D341Med (cell line): ENCODE results near the gene GVQW3.

Experiments
- DNase-seq: peaks from one replicate; pipeline ENCODE4 v3.0.0; 2012; ENCODE audit warnings: low spot score

The GVQW3 gene

GRCh38 chr11:76445121-76446084 lies 64.3 kb downstream of the GVQW3 start:
- DNase-seq, result peak; percentile 83

GRCh38 chr11:76448506-76448905 lies 67.4 kb downstream of the GVQW3 start:
- DNase-seq, result no peak

- DNase-seq, result no peak
Measured at GRCh38 chr11:76453248-76453647, 72.1 kb downstream of the GVQW3 start.

GRCh38 chr11:76455331-76455730 lies 74.2 kb downstream of the GVQW3 start:
- no peak for DNase-seq

- no peak for DNase-seq
Measured at GRCh38 chr11:76455931-76456330, 74.8 kb downstream of the GVQW3 start.

- no peak for DNase-seq
Measured at GRCh38 chr11:76456571-76456970, 75.4 kb downstream of the GVQW3 start.
